GM12872 (cell line): Measurements from ENCODE around the gene JAKMIP1.

Source experiments
- TF ChIP-seq, protein P1 (sequence below): IDR thresholded peaks from 3 replicates; pipeline ENCODE4 v1.5.1; 2011; ENCODE audit warnings: low read depth, mild to moderate bottlenecking, low read length, moderate library complexity; ENCODE audit not compliant: insufficient read depth

JAKMIP1 gene

DNA sequence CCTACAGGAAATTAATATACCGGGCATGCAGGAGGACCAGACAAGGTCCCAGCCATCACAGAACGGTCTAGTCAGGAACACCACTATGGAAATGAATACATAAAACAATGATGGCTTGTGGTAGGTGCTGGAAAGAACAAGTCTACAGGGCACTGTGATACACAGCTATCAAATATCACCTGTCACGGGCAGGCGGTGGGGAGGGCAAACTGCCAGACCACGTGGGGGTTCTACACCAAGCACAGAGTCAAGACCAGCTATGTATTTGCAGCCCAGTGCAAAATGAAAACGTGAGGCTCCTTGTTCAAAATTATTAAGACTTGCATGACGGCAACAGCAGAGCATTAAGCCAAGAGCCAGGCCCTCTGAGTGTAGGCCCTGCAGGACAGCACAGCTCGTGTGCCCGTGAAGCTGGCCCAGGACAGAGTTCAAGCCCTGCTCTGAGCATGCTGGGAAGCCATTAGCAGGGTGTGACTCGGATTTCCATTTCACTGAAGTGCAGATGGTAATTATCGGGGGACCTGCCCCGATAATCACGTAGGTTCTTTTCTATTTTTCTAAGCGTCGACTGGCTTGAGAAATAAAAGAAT lies 83.6 kb downstream of the JAKMIP1 start:
- TF ChIP-seq, protein P1, sequence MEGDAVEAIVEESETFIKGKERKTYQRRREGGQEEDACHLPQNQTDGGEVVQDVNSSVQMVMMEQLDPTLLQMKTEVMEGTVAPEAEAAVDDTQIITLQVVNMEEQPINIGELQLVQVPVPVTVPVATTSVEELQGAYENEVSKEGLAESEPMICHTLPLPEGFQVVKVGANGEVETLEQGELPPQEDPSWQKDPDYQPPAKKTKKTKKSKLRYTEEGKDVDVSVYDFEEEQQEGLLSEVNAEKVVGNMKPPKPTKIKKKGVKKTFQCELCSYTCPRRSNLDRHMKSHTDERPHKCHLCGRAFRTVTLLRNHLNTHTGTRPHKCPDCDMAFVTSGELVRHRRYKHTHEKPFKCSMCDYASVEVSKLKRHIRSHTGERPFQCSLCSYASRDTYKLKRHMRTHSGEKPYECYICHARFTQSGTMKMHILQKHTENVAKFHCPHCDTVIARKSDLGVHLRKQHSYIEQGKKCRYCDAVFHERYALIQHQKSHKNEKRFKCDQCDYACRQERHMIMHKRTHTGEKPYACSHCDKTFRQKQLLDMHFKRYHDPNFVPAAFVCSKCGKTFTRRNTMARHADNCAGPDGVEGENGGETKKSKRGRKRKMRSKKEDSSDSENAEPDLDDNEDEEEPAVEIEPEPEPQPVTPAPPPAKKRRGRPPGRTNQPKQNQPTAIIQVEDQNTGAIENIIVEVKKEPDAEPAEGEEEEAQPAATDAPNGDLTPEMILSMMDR = no peak

DNA sequence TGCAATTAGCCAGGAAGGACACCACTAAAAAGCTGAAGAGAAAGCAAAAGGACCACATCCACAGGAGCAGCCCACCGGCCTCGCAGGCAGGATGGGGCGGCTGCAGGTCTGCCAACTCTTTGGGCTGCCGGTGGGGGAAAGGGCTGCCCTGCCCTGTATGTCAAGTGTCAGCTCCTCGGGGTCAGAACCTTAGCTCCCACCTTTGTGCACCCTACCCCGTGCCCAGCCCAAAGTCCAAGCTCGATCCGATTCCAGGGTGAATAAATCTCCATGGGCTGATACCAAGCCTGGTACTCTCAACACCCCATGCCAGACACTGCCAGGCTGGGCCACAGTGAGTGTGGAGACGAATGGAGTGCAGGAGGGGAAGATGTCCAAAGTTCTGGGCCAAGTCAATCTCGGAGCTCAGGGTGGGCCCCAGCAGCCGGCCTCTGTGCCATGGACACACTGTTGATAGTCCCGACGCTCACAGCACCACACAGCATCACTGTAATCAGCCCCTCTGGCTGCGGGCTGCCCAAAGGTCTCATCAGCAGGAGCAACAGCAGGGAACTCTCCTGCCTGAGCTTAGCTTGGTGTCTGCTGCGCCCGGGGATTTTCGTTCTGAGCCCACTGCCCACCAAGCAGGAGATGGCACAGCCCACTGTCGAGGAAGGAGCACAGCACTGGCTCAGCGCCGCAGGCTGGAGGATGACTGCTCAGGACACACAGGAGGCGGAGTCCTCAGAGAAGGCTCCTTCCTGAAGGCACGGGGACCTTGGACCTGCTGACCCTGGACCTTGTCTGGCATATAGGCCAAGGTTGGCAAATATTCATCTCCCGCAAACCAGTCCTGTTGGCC lies 84.4 kb downstream of the JAKMIP1 start:
- TF ChIP-seq, protein P1 = no peak

DNA sequence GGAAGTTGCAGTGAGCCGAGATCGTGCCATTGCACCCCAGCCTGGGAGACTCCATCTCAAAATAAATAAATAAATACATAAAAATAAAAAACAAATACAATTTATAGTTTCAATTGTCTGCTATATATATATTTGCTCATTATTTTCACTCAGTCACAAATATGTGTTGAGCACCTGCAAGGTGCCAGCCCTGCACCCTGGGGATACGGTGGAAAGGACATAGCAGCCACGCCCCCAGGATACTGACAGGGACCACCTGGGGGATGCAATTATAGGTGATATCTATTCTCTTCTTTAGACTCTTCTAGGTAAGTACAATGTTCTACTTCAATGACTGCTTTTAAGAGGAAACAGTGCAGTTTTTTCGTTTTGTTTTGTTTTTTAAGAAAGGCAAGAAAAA lies 85.0 kb downstream of the JAKMIP1 start:
- TF ChIP-seq, protein P1 = no peak

DNA sequence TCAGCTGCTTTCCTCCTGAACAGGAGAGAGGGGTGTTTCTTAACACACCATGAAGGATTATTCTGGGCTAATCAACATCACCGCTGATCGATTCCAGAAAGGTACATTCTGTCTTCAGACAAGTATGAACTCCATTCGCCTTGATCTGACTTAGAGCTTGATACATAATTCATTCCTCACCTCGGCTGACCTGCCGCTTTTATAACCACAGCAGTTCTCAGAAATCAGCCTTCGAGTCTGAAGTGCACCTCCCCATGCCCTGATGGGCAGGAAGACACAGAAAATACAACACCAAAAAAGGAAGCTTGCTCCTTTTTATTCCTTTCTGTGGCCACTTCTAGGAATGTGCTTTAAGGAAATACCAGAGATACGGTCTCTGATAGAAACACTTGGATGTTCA lies 85.7 kb downstream of the JAKMIP1 start:
- TF ChIP-seq, protein P1 = no peak

DNA sequence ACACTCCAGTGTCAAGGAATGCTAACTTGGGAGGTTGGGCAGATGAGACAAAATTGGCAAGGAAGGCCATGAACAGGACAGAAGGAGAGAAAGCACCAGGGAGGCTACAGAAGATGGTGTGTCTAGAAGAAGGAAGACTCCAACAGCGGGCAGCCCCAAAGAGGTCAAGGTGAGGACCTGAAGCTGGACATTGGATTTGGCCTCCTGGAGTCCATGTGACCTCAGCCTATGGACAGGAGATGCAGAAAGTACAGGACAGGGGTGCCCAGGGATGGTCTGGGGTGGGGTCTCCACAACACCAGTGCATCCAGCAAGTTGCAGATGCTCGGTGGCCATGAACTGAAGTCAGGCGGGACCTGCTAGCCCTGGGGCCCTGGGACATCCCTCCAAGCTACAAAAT lies 86.2 kb downstream of the JAKMIP1 start:
- TF ChIP-seq, protein P1 = no peak

DNA sequence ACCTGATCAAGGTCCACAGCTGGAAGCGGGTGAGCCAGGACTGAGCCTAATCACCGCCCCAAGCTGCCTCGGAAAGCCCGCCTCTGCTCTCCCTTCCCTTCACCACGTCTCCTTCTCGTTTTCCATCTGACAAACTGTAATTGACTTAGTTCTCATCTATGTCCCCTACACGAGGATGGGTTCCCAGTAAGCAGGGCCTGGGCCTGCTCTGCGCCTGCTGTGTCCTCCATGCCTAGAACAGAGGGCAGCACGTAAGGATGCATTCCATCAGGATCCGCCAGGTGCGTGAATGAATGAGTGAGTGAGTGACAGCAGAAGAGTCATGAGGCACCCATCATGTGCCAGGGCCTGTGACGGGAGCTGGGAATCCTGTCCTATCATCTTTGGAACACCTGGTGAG lies 86.7 kb downstream of the JAKMIP1 start:
- TF ChIP-seq, protein P1 = no peak

DNA sequence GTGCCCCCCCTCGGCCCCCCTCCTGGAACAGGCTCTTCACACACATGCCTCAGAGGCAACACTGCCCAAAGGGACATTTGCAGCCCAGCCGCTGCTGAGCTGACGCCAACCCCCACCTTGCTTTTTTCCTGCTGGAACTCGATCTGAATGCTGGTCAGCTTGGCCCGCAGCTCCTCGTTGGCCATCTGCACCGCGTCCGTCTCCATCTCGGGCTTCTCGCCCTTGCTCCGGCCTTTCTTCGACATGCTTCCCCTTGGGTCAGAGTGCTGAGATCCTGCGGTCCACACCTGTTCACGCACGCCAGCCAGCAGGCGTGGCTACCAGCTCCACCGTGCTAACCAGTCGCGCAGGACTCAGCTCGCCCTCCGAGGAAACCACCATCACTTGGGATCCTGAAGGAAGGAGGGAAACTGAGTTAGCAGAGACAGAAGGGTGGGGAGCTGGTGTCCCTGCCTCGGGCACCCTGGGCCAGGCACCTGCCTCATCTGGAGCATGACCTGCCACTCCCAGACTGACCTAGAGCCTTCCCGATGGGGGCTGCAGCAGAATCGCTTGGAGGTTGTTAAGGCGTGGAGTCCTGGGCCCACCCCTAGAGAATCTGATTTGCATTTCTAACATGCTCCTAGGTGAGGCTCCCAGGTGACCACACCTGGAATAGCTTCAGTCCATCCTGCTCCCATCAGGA lies 87.6 kb downstream of the JAKMIP1 start:
- TF ChIP-seq, protein P1 = no peak
